SK-N-SH (cell line): Measurements from ENCODE around the gene ZBTB16. TPM values are rescaled to one million over a fixed set of nuclear protein-coding genes. Genes with fewer than 3 reads are reported as not detected.

ENCODE experiments used
- CTCF ChIA-PET: fragments of 300-600, 350-600 bp; formaldehyde crosslinking; extraction: SDS; loops from one replicate; lab custom pipeline; 2021; lab: Yijun Ruan, JAX
- POLR2A ChIA-PET: fragments of 350-600 bp; sonication (Branson Sonifier 250); formaldehyde crosslinking; extraction: SDS; loops from one replicate; lab custom pipeline; 2020; ENCODE audit warnings: antibody characterized with exemption, inconsistent platforms; lab: Yijun Ruan, JAX
- DNase-seq: peaks from one replicate; pipeline ENCODE4 v3.0.0; 2012
- H2AFZ ChIP-seq: fragments of 200-600 bp; sonication (generic); 2 replicates; pipeline ENCODE4 v1.8.1; 2016; ENCODE audit warnings: antibody characterized with exemption, mild to moderate bottlenecking, low read depth
- H3F3A ChIP-seq: fragments of 200-600 bp; sonication (generic); replicated peaks from 2 replicates; pipeline ENCODE3; 2016; ENCODE audit warnings: antibody characterized with exemption, mild to moderate bottlenecking; ENCODE audit not compliant: insufficient read depth
- H3K27ac ChIP-seq, 2 experiments: fragments of 200-500 bp in 1 of 2; fragments of 200-600 bp in 1 of 2; sonication (Bioruptor generic) in 1 of 2; sonication (generic), shearing (Covaris generic) in 1 of 2; 2 replicates each; pipeline versions ENCODE4 v1.5.1 to v1.6.1; 2014 to 2016; ENCODE audit warnings: low read depth in 2 of 2, inconsistent platforms in 1 of 2, low read length in 1 of 2, mild to moderate bottlenecking in 1 of 2, mixed read lengths in 1 of 2
- H3K27me3 ChIP-seq: fragments of 200-600 bp; sonication (generic), shearing (Covaris generic); 2 replicates; pipeline ENCODE4 v1.6.1; 2016; ENCODE audit warnings: mixed run types; ENCODE audit not compliant: insufficient read depth
- H3K36me3 ChIP-seq, 2 experiments: fragments of 200-500 bp in 1 of 2; fragments of 200-600 bp in 1 of 2; sonication (Bioruptor generic) in 1 of 2; sonication (generic) in 1 of 2; replicated peaks in 1 of 2; 2 replicates each; pipeline versions ENCODE3 to v1.5.1; 2014 to 2016; ENCODE audit warnings: low read length in 1 of 2, mild to moderate bottlenecking in 1 of 2; ENCODE audit not compliant: insufficient read depth in 2 of 2, control insufficient read depth in 1 of 2
- H3K4me1 ChIP-seq, 2 experiments: fragments of 200-500 bp in 1 of 2; fragments of 200-600 bp in 1 of 2; sonication (Bioruptor generic) in 1 of 2; sonication (generic), shearing (Covaris generic) in 1 of 2; 2 replicates each; pipeline versions ENCODE4 v1.5.1 to v1.6.1; 2014 to 2016; ENCODE audit warnings: low read depth in 1 of 2, low read length in 1 of 2, mixed run types in 1 of 2; ENCODE audit not compliant: insufficient read depth in 2 of 2, control insufficient read depth in 1 of 2
- H3K4me2 ChIP-seq: fragments of 200-600 bp; sonication (generic), shearing (Covaris generic); 2 replicates; pipeline ENCODE4 v1.6.1; 2017; ENCODE audit warnings: mixed run types
- H3K4me3 ChIP-seq, 2 experiments: fragments of 200-500 bp in 1 of 2; fragments of 200-600 bp in 1 of 2; sonication (Bioruptor generic) in 1 of 2; sonication (generic), shearing (Covaris generic) in 1 of 2; 2 replicates each; pipeline versions ENCODE4 v1.5.1 to v1.8.1; 2014 to 2016; ENCODE audit warnings: low read depth in 2 of 2, inconsistent platforms in 1 of 2, low read length in 1 of 2, mild to moderate bottlenecking in 1 of 2, mixed read lengths in 1 of 2, moderate library complexity in 1 of 2
- H3K79me2 ChIP-seq: fragments of 200-600 bp; sonication (generic); 2 replicates; pipeline ENCODE4 v1.8.1; 2017; ENCODE audit warnings: mild to moderate bottlenecking; ENCODE audit not compliant: insufficient read depth
- H3K9ac ChIP-seq: fragments of 200-600 bp; sonication (generic); 2 replicates; pipeline ENCODE4 v1.6.1; 2017; ENCODE audit warnings: mixed run types
- H3K9me2 ChIP-seq: fragments of 200-600 bp; sonication (generic); 2 replicates; pipeline ENCODE4 v1.6.1; 2017; ENCODE audit warnings: mixed run types
- H3K9me3 ChIP-seq: fragments of 200-600 bp; sonication (generic); 2 replicates; pipeline ENCODE4 v1.6.1; 2017; ENCODE audit warnings: mixed run types, mild to moderate bottlenecking, moderate library complexity
- H4K20me1 ChIP-seq: fragments of 200-600 bp; sonication (generic); 2 replicates; pipeline ENCODE4 v1.6.1; 2017; ENCODE audit warnings: mild to moderate bottlenecking, mixed run types; ENCODE audit not compliant: insufficient read depth
- CHD2 ChIP-seq: fragments of 150-350 bp; IDR thresholded peaks from 2 replicates; pipeline ENCODE4 v1.6.1; 2018; ENCODE audit warnings: low read length; ENCODE audit not compliant: partially characterized antibody
- CTCF ChIP-seq: fragments of 200-600 bp; sonication (generic); IDR thresholded peaks from 2 replicates; pipeline ENCODE4 v1.6.1; 2017; ENCODE audit warnings: antibody characterized with exemption, mild to moderate bottlenecking, moderate library complexity
- ELF1 ChIP-seq: IDR thresholded peaks from 2 replicates; pipeline ENCODE4 v1.4.0; 2012
- EZH2phosphoT487 ChIP-seq: fragments of 200-600 bp; sonication (generic); IDR thresholded peaks from 2 replicates; pipeline ENCODE4 v1.6.1; 2017; ENCODE audit warnings: low read depth, mixed run types, mild to moderate bottlenecking, antibody characterized with exemption, moderate library complexity, borderline replicate concordance
- FOSL2 ChIP-seq: IDR thresholded peaks from 2 replicates; pipeline ENCODE4 v1.4.0; 2012; ENCODE audit warnings: low read depth, mild to moderate bottlenecking, moderate library complexity, borderline replicate concordance
- FOXJ3 ChIP-seq: sonication (generic); formaldehyde crosslinking; IDR thresholded peaks from 2 replicates; pipeline ENCODE4 v1.5.1; 2020; ENCODE audit warnings: mild to moderate bottlenecking, missing genetic modification reagents
- GABPA ChIP-seq: IDR thresholded peaks from 2 replicates; pipeline ENCODE4 v1.4.0; 2012; ENCODE audit warnings: low read depth, mild to moderate bottlenecking
- GATA2 ChIP-seq: sonication (generic); formaldehyde crosslinking; IDR thresholded peaks from 2 replicates; pipeline ENCODE4 v1.5.0; 2020; ENCODE audit warnings: mild to moderate bottlenecking, missing genetic modification reagents
- IRF3 ChIP-seq: fragments of 150-350 bp; IDR thresholded peaks from 2 replicates; pipeline ENCODE4 v1.6.1; 2016; ENCODE audit warnings: mild to moderate bottlenecking, low read depth, low read length
- JUND ChIP-seq: IDR thresholded peaks from 2 replicates; pipeline ENCODE4 v1.4.0; 2012
- MAX ChIP-seq: IDR thresholded peaks from 2 replicates; pipeline ENCODE4 v1.4.0; 2012; ENCODE audit warnings: low read depth
- MXI1 ChIP-seq: IDR thresholded peaks from 2 replicates; pipeline ENCODE4 v1.6.1; 2012; ENCODE audit warnings: mild to moderate bottlenecking, low read depth, low read length, improper control_type of control experiment
- NFIC ChIP-seq: IDR thresholded peaks from 2 replicates; pipeline ENCODE4 v1.4.0; 2012; ENCODE audit warnings: borderline replicate concordance
- POLR2AphosphoS5 ChIP-seq: IDR thresholded peaks from 2 replicates; pipeline ENCODE4 v1.6.1; 2012; ENCODE audit warnings: low read depth, low read length
- RAD21 ChIP-seq: IDR thresholded peaks from 2 replicates; pipeline ENCODE4 v1.6.1; 2012; ENCODE audit warnings: mild to moderate bottlenecking, low read length
- RCOR1 ChIP-seq: fragments of 150-350 bp; IDR thresholded peaks from 2 replicates; pipeline ENCODE4 v1.6.1; 2017; ENCODE audit warnings: antibody characterized with exemption, low read length
- RXRA ChIP-seq: IDR thresholded peaks from 2 replicates; pipeline ENCODE4 v1.4.0; 2012; ENCODE audit warnings: low read depth, mild to moderate bottlenecking, borderline replicate concordance
- TAF1 ChIP-seq: IDR thresholded peaks from 2 replicates; pipeline ENCODE4 v1.6.1; 2012; ENCODE audit warnings: low read depth, mild to moderate bottlenecking, low read length, moderate library complexity, borderline replicate concordance
- TEAD4 ChIP-seq: IDR thresholded peaks from 2 replicates; pipeline ENCODE4 v1.4.0; 2012; ENCODE audit warnings: mild to moderate bottlenecking, borderline replicate concordance; ENCODE audit not compliant: insufficient read depth
- USF2 ChIP-seq: fragments of 150-350 bp; IDR thresholded peaks from 2 replicates; pipeline ENCODE4 v1.6.1; 2017; ENCODE audit warnings: antibody characterized with exemption, low read length, low read depth, borderline replicate concordance
- YY1 ChIP-seq: IDR thresholded peaks from 2 replicates; pipeline ENCODE4 v1.4.0; 2012; ENCODE audit warnings: low read depth, mild to moderate bottlenecking
- WGBS: methylation state at CpG from one replicate; pipeline ENCODE4 v1.1.6; 2017; ENCODE audit warnings: low lambda C conversion rate; 5-methylcytosine and 5-hydroxymethylcytosine counted together
- polyA plus RNA-seq, 3 experiments: library from polyadenylated mRNA; depleted of rRNA; stranded (reverse); fragments of >200 nt; gene quantifications; 2 replicates each; pipeline ENCODE4 v1.2.3, GENCODE V29; 2012

Gene ZBTB16
- polyA plus RNA-seq, 1 of the 3 experiments (the other 2 are of a cell fraction) = not detected

- no peak for TF ChIP-seq FOXJ3 (CRISPR knock-in tag)
- TF ChIP-seq YY1 = no peak
- no peak for TF ChIP-seq EZH2phosphoT487
These were observed 107.4 kb downstream of the ZBTB16 start (continued) for GRCh38 chr11:114166897-114167323.

GRCh38 chr11:114167355-114167754 is 107.8 kb downstream of the ZBTB16 start:
- WGBS = 28% methylated on average over 5 of the region's 5 CpGs
- Histone ChIP-seq H3K79me2 (no peaks in the 10 kb centered on the region), H2AFZ (no peak overlapping the region), H3K27ac (no peak overlapping the region), H3K4me3 (no peak overlapping the region), H3K9me2 (no peaks in the 10 kb centered on the region)
- CTCF ChIA-PET = interaction anchor here (0.6 to 2.6 kb wide), 5 partner anchors 25 to 519 kb away, joined by 3 to 10 read pairs (median 3); no protein-coding TSS in a partner anchor
- TF ChIP-seq RCOR1 (no peak), MXI1 (no peak), TEAD4 (no peak), YY1 (no peak), FOSL2 (no peak), IRF3 (no peak), GABPA (no peak), USF2 (no peak), NFIC (no peak), JUND (no peak), RAD21 (no peak), RXRA (no peak), FOXJ3 (CRISPR knock-in tag) (no peak), POLR2AphosphoS5 (no peak), MAX (no peak), CHD2 (no peak), CTCF (no peak), ELF1 (no peak), GATA2 (CRISPR knock-in tag) (no peak), TAF1 (no peak)
- TF ChIP-seq, all 33 proteins: peak for 0
- no peaks in the 10 kb centered on the region for H3F3A ChIP-seq
- no peaks in the 10 kb centered on the region for H3K9me3 ChIP-seq
- H3K36me3 ChIP-seq = no peaks in the 10 kb centered on the region
- no peak for DNase-seq
- 0 out of 2 replicates have a peak overlapping the region, but pooled peaks have one; percentile 25 for H3K4me2 ChIP-seq
- peaks cover 58% of the 10 kb centered on the region for H3K27me3 ChIP-seq
- peaks cover 22 to 29% of the 10 kb centered on the region in 2 experiments for H3K4me1 ChIP-seq
- H3K9ac ChIP-seq = no peak overlapping the region
- peaks cover 20% of the 10 kb centered on the region for H4K20me1 ChIP-seq
- POLR2A ChIA-PET = no interaction called here
